H9 (cell line): ENCODE results near the gene PPM1J. TPM values are rescaled to one million over a fixed set of nuclear protein-coding genes. Genes with fewer than 3 reads are reported as not detected.

Experiments used
- DNase-seq: peaks from one replicate; pipeline ENCODE4 v3.0.0-alpha.2; 2017
- H2AFZ ChIP-seq: one replicate; pipeline ENCODE4 v1.6.1; 2013; ENCODE audit warnings: mild to moderate bottlenecking, low read length, control low read depth, moderate library complexity
- H2AK5ac ChIP-seq: 2 replicates; pipeline ENCODE4 v1.6.1; 2013; ENCODE audit warnings: low read length, control low read depth, mixed read lengths; ENCODE audit not compliant: insufficient read length
- H2BK120ac ChIP-seq: one replicate; pipeline ENCODE4 v1.6.1; 2013; ENCODE audit warnings: low read depth, mild to moderate bottlenecking, low read length, control low read depth, inconsistent platforms; ENCODE audit not compliant: poor library complexity, severe bottlenecking
- H2BK12ac ChIP-seq: 2 replicates; pipeline ENCODE4 v1.6.1; 2013; ENCODE audit warnings: low read length, control low read depth, mixed read lengths, low read depth; ENCODE audit not compliant: insufficient read length
- H2BK15ac ChIP-seq: 2 replicates; pipeline ENCODE4 v1.6.1; 2013; ENCODE audit warnings: low read depth, low read length, control low read depth
- H2BK20ac ChIP-seq: one replicate; pipeline ENCODE4 v1.6.1; 2013; ENCODE audit warnings: low read depth, mild to moderate bottlenecking, low read length, control low read depth, inconsistent platforms; ENCODE audit not compliant: poor library complexity, severe bottlenecking
- H2BK5ac ChIP-seq: 2 replicates; pipeline ENCODE4 v1.6.1; 2013; ENCODE audit warnings: low read length, control low read depth, mixed read lengths; ENCODE audit not compliant: insufficient read length
- H3K14ac ChIP-seq: 2 replicates; pipeline ENCODE4 v1.6.1; 2013; ENCODE audit warnings: low read length, control low read depth; ENCODE audit not compliant: insufficient read depth
- H3K18ac ChIP-seq: 2 replicates; pipeline ENCODE4 v1.6.1; 2013; ENCODE audit warnings: low read depth, mild to moderate bottlenecking, mixed read lengths, low read length, control low read depth; ENCODE audit not compliant: insufficient read length
- H3K23ac ChIP-seq: 2 replicates; pipeline ENCODE4 v1.6.1; 2013; ENCODE audit warnings: low read length, control low read depth, mixed read lengths, low read depth; ENCODE audit not compliant: insufficient read length
- H3K23me2 ChIP-seq: 2 replicates; pipeline ENCODE4 v1.6.1; 2013; ENCODE audit warnings: low read depth, mild to moderate bottlenecking, mixed read lengths, low read length, control low read depth; ENCODE audit not compliant: insufficient read length, poor library complexity, severe bottlenecking
- H3K27ac ChIP-seq: 2 replicates; pipeline ENCODE4 v1.5.1; 2013; ENCODE audit warnings: low read length, control low read depth, mixed read lengths, low read depth; ENCODE audit not compliant: insufficient read length
- H3K27me3 ChIP-seq: 2 replicates; pipeline ENCODE4 v1.6.1; 2013; ENCODE audit warnings: low read length, control low read depth, inconsistent platforms; ENCODE audit not compliant: insufficient read depth
- H3K4ac ChIP-seq: 2 replicates; pipeline ENCODE4 v1.6.1; 2013; ENCODE audit warnings: low read depth, mild to moderate bottlenecking, control low read depth, inconsistent platforms, low read length, moderate library complexity
- H3K4me1 ChIP-seq: 2 replicates; pipeline ENCODE4 v1.6.1; 2013; ENCODE audit warnings: low read length, control low read depth, inconsistent platforms; ENCODE audit not compliant: insufficient read depth
- H3K4me2 ChIP-seq: 2 replicates; pipeline ENCODE4 v1.6.1; 2013; ENCODE audit warnings: low read length, control low read depth, mixed read lengths; ENCODE audit not compliant: insufficient read length, insufficient read depth
- H3K56ac ChIP-seq: 2 replicates; pipeline ENCODE4 v1.6.1; 2013; ENCODE audit warnings: low read depth, mild to moderate bottlenecking, mixed read lengths, low read length, control low read depth; ENCODE audit not compliant: insufficient read length
- H3K79me1 ChIP-seq: 2 replicates; pipeline ENCODE4 v1.6.1; 2013; ENCODE audit warnings: low read depth, mild to moderate bottlenecking, moderate library complexity, low read length, control low read depth, inconsistent platforms; ENCODE audit not compliant: insufficient read depth, poor library complexity, severe bottlenecking
- H3K79me2 ChIP-seq: 2 replicates; pipeline ENCODE4 v1.6.1; 2013; ENCODE audit warnings: low read length, control low read depth, inconsistent platforms; ENCODE audit not compliant: insufficient read depth
- H3K9ac ChIP-seq: 2 replicates; pipeline ENCODE4 v1.6.1; 2013; ENCODE audit warnings: low read length, control low read depth, mixed read lengths; ENCODE audit not compliant: insufficient read length; ENCODE audit errors: extremely low read depth
- H3K9me3 ChIP-seq: one replicate; pipeline ENCODE4 v1.6.1; 2013; ENCODE audit warnings: low read depth, low read length, inconsistent platforms; ENCODE audit not compliant: control insufficient read depth
- H3T11ph ChIP-seq: one replicate; pipeline ENCODE4 v1.6.1; 2013; ENCODE audit warnings: mild to moderate bottlenecking, low read length, control low read depth, inconsistent platforms
- H4K20me1 ChIP-seq: one replicate; pipeline ENCODE4 v1.6.1; 2013; ENCODE audit not compliant: control insufficient read depth, insufficient read length, insufficient read depth
- H4K5ac ChIP-seq: 2 replicates; pipeline ENCODE4 v1.6.1; 2013; ENCODE audit warnings: low read depth, mild to moderate bottlenecking, mixed read lengths, low read length, control low read depth; ENCODE audit not compliant: insufficient read length
- H4K8ac ChIP-seq: replicated peaks from 2 replicates; pipeline ENCODE4 v1.6.1; 2013; ENCODE audit warnings: low read length, control low read depth, mixed read lengths, low read depth; ENCODE audit not compliant: insufficient read length
- H4K91ac ChIP-seq: 2 replicates; pipeline ENCODE4 v1.6.1; 2013; ENCODE audit warnings: low read depth, mild to moderate bottlenecking, moderate library complexity, mixed read lengths, low read length, control low read depth; ENCODE audit not compliant: insufficient read length
- H3K27ac Mint-ChIP-seq, 3 experiments: 2 replicates in 2 of 3; 3 replicates in 1 of 3; pipeline ENCODE4 v1.8.0; 2020 to 2021; ENCODE audit warnings: mixed read lengths in 3 of 3, mild to moderate bottlenecking in 1 of 3, moderate library complexity in 1 of 3
- H3K27me3 Mint-ChIP-seq: 2 replicates; pipeline ENCODE4 v1.8.0; 2021; ENCODE audit warnings: low read depth, mild to moderate bottlenecking, moderate library complexity, mixed read lengths
- H3K36me3 Mint-ChIP-seq, 3 experiments: 2 replicates in 2 of 3; 3 replicates in 1 of 3; pipeline ENCODE4 v1.8.0; 2020 to 2021; ENCODE audit warnings: low read depth in 3 of 3, mixed read lengths in 3 of 3; ENCODE audit not compliant: insufficient read depth in 1 of 3
- H3K4me1 Mint-ChIP-seq, 2 experiments: 2 replicates each; pipeline ENCODE4 v1.8.0; 2020; ENCODE audit warnings: mixed read lengths in 2 of 2
- H3K4me3 Mint-ChIP-seq, 2 experiments: 2 replicates in 1 of 2; 3 replicates in 1 of 2; pipeline ENCODE4 v1.8.0; 2020 to 2021; ENCODE audit warnings: mild to moderate bottlenecking in 2 of 2, mixed read lengths in 2 of 2, moderate library complexity in 1 of 2
- H3K9me3 Mint-ChIP-seq, 2 experiments: 2 replicates in 1 of 2; 3 replicates in 1 of 2; pipeline ENCODE4 v1.8.0; 2020; ENCODE audit warnings: mild to moderate bottlenecking in 2 of 2, mixed read lengths in 2 of 2, moderate library complexity in 1 of 2
- CTCF ChIP-seq: fragments of 200-600 bp; sonication (generic); conservative IDR thresholded peaks from 3 replicates; pipeline ENCODE4 v1.8.0; 2021; ENCODE audit warnings: antibody characterized with exemption, mild to moderate bottlenecking
- WGBS: extraction: QIAGEN DNeasy Blood & Tissue Kit; methylation state at CpG from one replicate; pipeline ENCODE4 v1.1.7; 2013; ENCODE audit warnings: missing lambda C conversion rate, low lambda C conversion rate, mixed read lengths; ENCODE audit not compliant: insufficient read length; ENCODE audit errors: extremely low coverage; 5-methylcytosine and 5-hydroxymethylcytosine counted together
- total RNA-seq: library from RNA; stranded (reverse); gene quantifications from 2 replicates; pipeline ENCODE4 v1.2.1, GENCODE V29; 2021

Gene PPM1J
- total RNA-seq, 1 experiment from 2014 or later: 12.7 TPM

- no peak overlapping the region for H3K56ac ChIP-seq
- no peak overlapping the region for H3T11ph ChIP-seq
- peaks cover 0 to 3% of the 10 kb centered on the region in 2 experiments; a peak in 2 of 5 replicates for H3K9me3 Mint-ChIP-seq
- H3K9me3 ChIP-seq: no peaks in the 10 kb centered on the region
- no peak overlapping the region for H3K27ac Mint-ChIP-seq
- no peak overlapping the region for H3K4ac ChIP-seq
- H2AK5ac ChIP-seq: no peak overlapping the region
- H3K4me2 ChIP-seq: no peak overlapping the region
- no peaks in the 10 kb centered on the region for H3K79me1 ChIP-seq
- H4K5ac ChIP-seq: no peak overlapping the region
- H4K8ac ChIP-seq: no peak overlapping the region
- H3K27me3 ChIP-seq: no peaks in the 10 kb centered on the region; the same call in 1 of the 2 replicates
- DNase-seq: no peak
- no peaks in the 10 kb centered on the region for H4K20me1 ChIP-seq
- WGBS: no CpG with 5 or more reads among the region's 2 CpGs
- H3K4me1 ChIP-seq: peaks cover 3% of the 10 kb centered on the region; the same call in 1 of the 2 replicates
- no peaks in the 10 kb centered on the region; the same call in 1 of the 2 replicates for H3K79me2 ChIP-seq
- peaks cover 40 to 43% of the 10 kb centered on the region in 2 experiments for H3K4me1 Mint-ChIP-seq
- H2BK120ac ChIP-seq: no peak overlapping the region
- no peak overlapping the region for H3K14ac ChIP-seq
- peaks cover 19% of the 10 kb centered on the region for H3K23me2 ChIP-seq
- no peak overlapping the region for H2AFZ ChIP-seq
- no peak overlapping the region for H3K4me3 Mint-ChIP-seq
- peaks cover 0 to 3% (median 0%) of the 10 kb centered on the region in 3 experiments; a peak in 2 of 7 replicates for H3K36me3 Mint-ChIP-seq
- no peak overlapping the region for H2BK20ac ChIP-seq
- no peak overlapping the region for H3K18ac ChIP-seq
- H2BK15ac ChIP-seq: no peak overlapping the region
- H3K27me3 Mint-ChIP-seq: peaks cover 62% of the 10 kb centered on the region
- no peak overlapping the region for H3K27ac ChIP-seq
- H2BK12ac ChIP-seq: no peak overlapping the region
- H4K91ac ChIP-seq: no peak overlapping the region
- H3K23ac ChIP-seq: no peak overlapping the region
- H2BK5ac ChIP-seq: no peak overlapping the region
- no peak for TF ChIP-seq CTCF
- H3K9ac ChIP-seq: no peak overlapping the region
Observed at GRCh38 chr1:112717263-112717873, 2.2 kb upstream of the PPM1J start.
